Measurements from ENCODE around the gene HINT2.

HINT2 gene

DNA sequence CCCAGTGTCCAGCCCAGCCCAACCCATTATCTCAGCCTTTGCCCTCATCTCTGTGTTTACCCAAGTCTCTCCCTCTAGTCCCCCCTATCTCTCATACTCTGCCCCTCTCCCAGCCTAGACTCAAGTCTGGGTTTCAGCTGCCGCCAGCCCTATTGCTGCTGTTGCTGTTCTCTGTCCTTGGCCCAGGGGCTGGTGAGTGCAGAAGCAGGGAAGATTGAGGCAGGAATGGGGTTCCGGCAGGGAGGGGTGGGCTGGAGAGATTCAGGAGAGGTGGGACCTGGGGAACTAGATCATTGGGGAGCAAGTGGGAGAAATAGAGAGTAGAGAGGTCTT is 14.9 kb upstream of the HINT2 start:
- H3K4me3 Mint-ChIP-seq = peak overlapping the region; percentile 89
- H3K27ac Mint-ChIP-seq = peak overlapping the region; percentile 74
- no peaks in the 10 kb centered on the region for H3K36me3 Mint-ChIP-seq (ENCODE audit: low read depth)
- peaks cover 4% of the 10 kb centered on the region for H3K27me3 Mint-ChIP-seq (ENCODE audit: low read depth)
- H3K9me3 Mint-ChIP-seq = no peaks in the 10 kb centered on the region
- peaks cover 28% of the 10 kb centered on the region for H3K4me1 Mint-ChIP-seq (ENCODE audit: low read depth)

- Mint-ChIP-seq H3K36me3 (ENCODE audit: low read depth) (no peaks in the 10 kb centered on the region), H3K4me3 (peak within 1 kb of the TSS; percentile 94), H3K27ac (peak within 1 kb of the TSS; percentile 89), H3K4me1 (ENCODE audit: low read depth) (peaks cover 23% of the 10 kb centered on the region), H3K27me3 (ENCODE audit: low read depth) (peaks cover 4% of the 10 kb centered on the region), H3K9me3 (no peaks in the 10 kb centered on the region)
These were observed 14.4 kb upstream of the HINT2 start, which contains the start of gene TMEM8B for GRCh38 chr9:35829084-35829763. TMEM8B (plus strand) TSS chr9:35829228; CDS start chr9:35829448, 220 bp downstream.

GRCh38 chr9:35828716-35829083 is 13.9 kb upstream of the HINT2 start, which contains the start of gene FAM221B:
FAM221B (minus strand) TSS chr9:35828732; CDS start chr9:35826161, 2,571 bp downstream.
- H3K27me3 Mint-ChIP-seq (ENCODE audit: low read depth) = peaks cover 4% of the 10 kb centered on the region
- H3K9me3 Mint-ChIP-seq = no peaks in the 10 kb centered on the region
- peak within 1 kb of the TSS; percentile 94 for H3K4me3 Mint-ChIP-seq
- H3K4me1 Mint-ChIP-seq (ENCODE audit: low read depth) = peaks cover 23% of the 10 kb centered on the region
- peak within 1 kb of the TSS; percentile 89 for H3K27ac Mint-ChIP-seq
- H3K36me3 Mint-ChIP-seq (ENCODE audit: low read depth) = no peaks in the 10 kb centered on the region

DNA sequence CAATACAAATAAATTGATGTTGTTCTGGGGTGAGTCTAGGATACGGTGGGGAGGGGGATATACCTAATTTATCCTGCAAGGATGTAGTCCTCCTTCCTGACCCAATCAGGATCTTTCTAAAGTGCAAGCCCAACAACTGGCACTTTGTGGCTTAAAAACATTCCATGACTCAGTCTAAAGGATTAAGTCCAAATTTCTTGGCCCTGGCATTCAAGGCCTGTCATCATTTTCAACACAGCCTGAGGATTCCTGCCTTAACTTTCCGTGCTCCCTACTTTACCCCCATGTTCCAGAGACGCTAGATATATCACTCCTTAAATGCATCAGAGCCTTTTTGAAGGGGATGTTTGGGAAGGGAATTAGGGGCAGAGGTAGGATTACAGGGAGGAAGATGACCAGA is 12.6 kb upstream of the HINT2 start:
- no peaks in the 10 kb centered on the region for H3K9me3 Mint-ChIP-seq
- peaks cover 4% of the 10 kb centered on the region for H3K27me3 Mint-ChIP-seq (ENCODE audit: low read depth)
- peak overlapping the region; percentile 64 for H3K4me3 Mint-ChIP-seq

DNA sequence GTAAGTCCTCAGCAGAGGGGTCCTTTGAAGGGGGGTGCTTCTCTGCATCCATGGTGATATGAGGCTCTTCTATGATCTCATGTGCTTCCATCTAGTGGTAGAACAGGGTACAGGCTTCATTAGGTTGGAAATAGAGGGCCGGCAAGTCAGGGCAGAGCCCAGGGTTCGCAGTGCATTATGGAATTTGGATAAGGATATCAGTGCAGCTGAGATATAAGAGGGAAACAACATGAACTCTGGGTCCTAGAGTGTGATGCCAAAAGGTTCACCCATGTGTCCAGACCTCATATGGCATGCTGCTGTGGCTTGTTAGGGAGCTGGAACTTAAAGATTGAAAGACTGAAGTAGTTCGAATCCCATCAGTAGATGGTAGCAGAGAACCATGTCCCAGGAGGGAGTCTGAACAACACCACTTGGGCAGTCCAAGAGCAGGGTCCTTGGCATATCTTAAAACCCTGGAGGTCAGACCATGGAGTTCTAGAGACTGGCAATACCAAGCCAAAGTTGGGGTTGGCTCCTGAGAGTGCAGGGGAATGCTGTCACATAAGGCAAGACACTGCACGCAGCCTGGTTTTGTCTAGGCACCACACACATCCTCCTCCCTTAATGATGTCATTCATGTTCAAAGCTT is 11.3 kb upstream of the HINT2 start:
- H3K27ac Mint-ChIP-seq = no peak overlapping the region
- peak overlapping the region; percentile 6 for H3K4me3 Mint-ChIP-seq
- peaks cover 4% of the 10 kb centered on the region for H3K27me3 Mint-ChIP-seq (ENCODE audit: low read depth)
- no peaks in the 10 kb centered on the region for H3K36me3 Mint-ChIP-seq (ENCODE audit: low read depth)
- no peaks in the 10 kb centered on the region for H3K9me3 Mint-ChIP-seq
- peaks cover 21% of the 10 kb centered on the region for H3K4me1 Mint-ChIP-seq (ENCODE audit: low read depth)

More for the DNA sequence above, 12.6 kb upstream of the HINT2 start:
- H3K4me1 Mint-ChIP-seq (ENCODE audit: low read depth) = peaks cover 21% of the 10 kb centered on the region
- no peaks in the 10 kb centered on the region for H3K36me3 Mint-ChIP-seq (ENCODE audit: low read depth)
- H3K27ac Mint-ChIP-seq = peak overlapping the region; percentile 37

DNA sequence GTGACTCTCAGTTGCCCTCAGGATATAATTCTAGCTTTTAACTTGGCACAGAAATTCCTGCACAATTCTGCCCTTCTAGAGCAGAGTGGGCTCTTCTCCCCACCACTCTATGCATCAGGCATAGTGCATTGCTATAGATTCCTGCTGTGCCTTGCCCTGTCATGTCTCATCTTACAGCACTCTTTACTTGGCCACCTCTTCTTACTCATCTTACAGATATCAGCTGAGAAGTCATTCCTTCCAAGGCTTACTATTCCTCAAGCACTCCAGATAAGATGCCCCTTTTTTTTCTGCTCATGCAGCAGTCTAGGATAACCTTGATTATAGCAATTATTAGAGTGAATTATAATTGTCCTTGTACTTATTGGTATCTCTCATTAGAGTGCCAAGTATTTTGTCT is 8.1 kb upstream of the HINT2 start:
- Mint-ChIP-seq H3K4me1 (ENCODE audit: low read depth) (peaks cover 9% of the 10 kb centered on the region), H3K4me3 (no peak overlapping the region), H3K36me3 (ENCODE audit: low read depth) (no peaks in the 10 kb centered on the region), H3K27me3 (ENCODE audit: low read depth) (peaks cover 14% of the 10 kb centered on the region), H3K27ac (no peak overlapping the region), H3K9me3 (no peaks in the 10 kb centered on the region)

- no peaks in the 10 kb centered on the region for H3K9me3 Mint-ChIP-seq
- H3K4me1 Mint-ChIP-seq (ENCODE audit: low read depth) = peaks cover 7% of the 10 kb centered on the region
- peaks cover 20% of the 10 kb centered on the region for H3K27me3 Mint-ChIP-seq (ENCODE audit: low read depth)
- no peak overlapping the region for H3K27ac Mint-ChIP-seq
- peaks cover 1% of the 10 kb centered on the region for H3K36me3 Mint-ChIP-seq (ENCODE audit: low read depth)
- H3K4me3 Mint-ChIP-seq = no peak overlapping the region
These were observed 5.2 kb upstream of the HINT2 start for GRCh38 chr9:35820076-35820475.

GRCh38 chr9:35818341-35818740 is 3.5 kb upstream of the HINT2 start:
- no peak overlapping the region for H3K4me3 Mint-ChIP-seq
- H3K36me3 Mint-ChIP-seq (ENCODE audit: low read depth) = peaks cover 1% of the 10 kb centered on the region
- no peaks in the 10 kb centered on the region for H3K9me3 Mint-ChIP-seq
- H3K27ac Mint-ChIP-seq = no peak overlapping the region
- peaks cover 11% of the 10 kb centered on the region for H3K4me1 Mint-ChIP-seq (ENCODE audit: low read depth)
- H3K27me3 Mint-ChIP-seq (ENCODE audit: low read depth) = peaks cover 20% of the 10 kb centered on the region

- Mint-ChIP-seq H3K9me3 (no peaks in the 10 kb centered on the region), H3K4me3 (no peak overlapping the region), H3K36me3 (ENCODE audit: low read depth) (peaks cover 1% of the 10 kb centered on the region), H3K27ac (no peak overlapping the region), H3K4me1 (ENCODE audit: low read depth) (peaks cover 24% of the 10 kb centered on the region), H3K27me3 (ENCODE audit: low read depth) (peaks cover 20% of the 10 kb centered on the region)
These were observed 1.9 kb upstream of the HINT2 start for GRCh38 chr9:35816708-35817107.

DNA sequence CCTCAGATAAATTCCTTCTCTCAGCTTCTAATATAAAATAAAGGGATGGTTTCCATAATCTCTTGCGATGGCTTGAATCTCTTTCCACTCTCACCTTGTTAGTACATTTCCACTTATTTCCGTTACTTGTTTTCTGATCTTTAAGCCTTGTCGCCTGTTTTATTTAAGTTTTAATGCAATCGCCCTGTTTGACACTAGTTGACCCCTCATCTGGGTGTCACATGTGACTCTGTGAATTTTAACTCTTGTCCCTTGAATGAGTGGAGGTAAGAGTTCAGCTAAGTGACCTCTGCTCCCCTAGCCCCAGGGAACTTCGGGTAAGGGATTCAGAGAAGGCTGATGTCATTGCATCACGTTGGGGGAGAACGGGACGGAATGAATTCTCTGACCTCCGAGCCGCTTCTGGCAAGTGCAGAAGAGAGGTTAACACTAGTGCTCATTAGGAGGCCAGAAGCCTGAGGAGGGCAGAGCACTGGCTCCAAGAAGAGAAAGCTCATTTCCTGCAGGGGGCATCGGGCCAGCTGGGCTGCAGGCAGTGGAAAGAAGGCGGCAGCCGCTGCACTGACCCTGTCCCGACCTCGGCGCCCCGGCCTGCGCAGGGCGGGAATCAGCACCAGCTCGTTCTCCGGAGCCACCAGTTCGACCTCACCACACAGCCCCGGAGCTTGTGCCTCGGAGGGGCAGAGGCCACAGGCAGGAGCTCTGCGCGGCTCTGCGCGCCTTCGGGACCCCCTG is 569 bp downstream of the HINT2 start:
- Mint-ChIP-seq H3K4me1 (ENCODE audit: low read depth) (peaks cover 32% of the 10 kb centered on the region), H3K27me3 (ENCODE audit: low read depth) (peaks cover 13% of the 10 kb centered on the region), H3K9me3 (no peaks in the 10 kb centered on the region), H3K4me3 (peak overlapping the region; percentile 79), H3K36me3 (ENCODE audit: low read depth) (peaks cover 1% of the 10 kb centered on the region), H3K27ac (peak overlapping the region; percentile 78)

DNA sequence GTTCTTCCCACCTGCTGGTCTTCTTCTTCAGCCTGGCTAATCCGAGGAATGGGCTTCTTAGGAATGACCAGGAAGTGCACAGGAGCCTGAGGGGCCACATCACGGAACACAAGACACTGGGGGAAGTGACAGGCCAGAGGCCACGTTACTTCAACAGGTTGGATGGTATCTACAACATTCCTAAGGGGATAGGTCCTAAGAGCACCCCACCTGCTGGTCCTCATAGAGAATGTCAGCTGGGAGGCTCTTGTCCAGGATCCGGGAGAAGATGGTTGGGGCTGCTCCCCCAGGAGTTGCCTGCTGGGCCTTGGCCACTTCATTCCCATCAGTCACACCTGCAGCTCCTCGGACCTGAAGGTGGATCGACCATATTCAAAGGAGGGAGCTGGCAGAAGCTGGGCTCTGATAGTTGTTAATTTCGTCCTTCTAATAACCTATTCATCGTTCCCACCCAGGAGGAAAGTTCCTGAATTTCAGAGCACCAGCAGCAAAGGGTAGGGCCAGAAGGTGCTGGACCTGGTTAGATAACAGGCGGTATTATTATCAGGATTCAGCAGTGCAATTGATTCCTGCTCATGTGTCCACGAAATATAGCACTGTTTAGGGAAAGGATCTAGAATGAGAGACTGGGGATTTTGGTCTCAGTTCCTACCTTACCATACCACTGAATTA is 1.3 kb downstream of the HINT2 start:
- Mint-ChIP-seq H3K4me1 (ENCODE audit: low read depth) (peaks cover 32% of the 10 kb centered on the region), H3K9me3 (no peaks in the 10 kb centered on the region), H3K27me3 (ENCODE audit: low read depth) (peaks cover 13% of the 10 kb centered on the region), H3K4me3 (peak overlapping the region; percentile 79), H3K36me3 (ENCODE audit: low read depth) (peaks cover 2% of the 10 kb centered on the region), H3K27ac (peak overlapping the region; percentile 78)

- H3K27me3 Mint-ChIP-seq (ENCODE audit: low read depth) = peaks cover 2% of the 10 kb centered on the region
- H3K27ac Mint-ChIP-seq = peak within 1 kb of the TSS; percentile 89
- H3K36me3 Mint-ChIP-seq (ENCODE audit: low read depth) = peaks cover 2% of the 10 kb centered on the region
- peaks cover 29% of the 10 kb centered on the region for H3K4me1 Mint-ChIP-seq (ENCODE audit: low read depth)
- peak within 1 kb of the TSS; percentile 77 for H3K4me3 Mint-ChIP-seq
- no peaks in the 10 kb centered on the region for H3K9me3 Mint-ChIP-seq
These were observed 2.7 kb downstream of the HINT2 start, which contains the start of gene SPAG8 for GRCh38 chr9:35812025-35812602. SPAG8 (minus strand) TSS chr9:35812262; CDS start chr9:35812147, 115 bp downstream.

DNA sequence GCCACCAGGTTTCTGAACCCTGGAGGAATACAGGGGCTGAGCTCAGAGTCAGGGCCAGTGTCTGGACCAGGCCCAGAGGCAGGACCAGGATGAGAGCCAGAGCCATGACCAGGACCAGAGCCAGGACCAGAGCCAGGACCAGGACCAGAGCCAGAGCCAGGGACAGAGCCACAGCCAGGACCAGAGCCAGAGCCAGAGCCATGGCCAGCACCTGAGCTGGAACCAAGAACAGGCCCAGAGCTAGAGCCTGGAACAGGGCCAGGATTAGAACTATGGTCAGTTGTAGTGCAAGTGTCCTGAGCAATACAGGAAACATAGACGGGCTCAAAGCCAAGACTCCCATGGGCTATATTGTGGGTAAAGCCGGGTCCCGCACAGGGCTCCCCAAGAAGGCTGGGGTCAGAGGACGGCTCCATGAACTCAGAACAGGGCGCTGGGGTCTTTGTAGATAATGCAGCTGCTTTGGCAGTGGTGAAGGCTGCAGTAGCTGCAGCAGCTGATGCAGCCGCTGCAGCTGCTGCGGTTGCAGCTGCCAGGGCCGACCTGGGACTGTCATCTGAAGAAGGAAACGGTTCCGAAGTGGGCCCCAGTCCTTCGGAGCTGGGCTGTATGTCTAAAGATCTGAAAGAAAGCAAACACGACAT is 3.3 kb downstream of the HINT2 start:
- Mint-ChIP-seq H3K9me3 (no peaks in the 10 kb centered on the region), H3K4me3 (peak overlapping the region; percentile 77), H3K36me3 (ENCODE audit: low read depth) (peaks cover 6% of the 10 kb centered on the region), H3K4me1 (ENCODE audit: low read depth) (peaks cover 29% of the 10 kb centered on the region), H3K27me3 (ENCODE audit: low read depth) (no peaks in the 10 kb centered on the region), H3K27ac (peak overlapping the region; percentile 89)

DNA sequence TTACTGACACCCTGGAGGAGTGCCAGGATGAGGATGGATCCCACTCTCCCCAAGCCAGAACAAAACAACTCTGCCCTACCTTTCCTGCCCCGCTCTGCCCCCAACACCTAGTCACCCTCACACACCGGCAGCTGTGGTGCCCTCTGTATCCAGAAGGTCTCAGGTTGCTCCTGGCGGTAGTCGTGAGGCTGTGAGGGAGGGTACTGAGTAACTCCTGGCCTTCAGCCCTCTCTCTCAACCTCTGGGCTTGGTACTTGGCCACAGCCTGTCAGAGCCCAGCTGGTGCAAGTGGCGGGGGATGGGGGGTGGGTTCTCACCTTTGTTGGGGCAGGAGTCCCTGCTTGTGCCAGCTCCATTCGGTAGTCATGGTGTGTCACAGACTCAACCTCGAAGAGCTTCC is 4.7 kb downstream of the HINT2 start:
- H3K4me1 Mint-ChIP-seq (ENCODE audit: low read depth) = peaks cover 25% of the 10 kb centered on the region
- no peaks in the 10 kb centered on the region for H3K27me3 Mint-ChIP-seq (ENCODE audit: low read depth)
- H3K9me3 Mint-ChIP-seq = no peaks in the 10 kb centered on the region
- no peak overlapping the region for H3K27ac Mint-ChIP-seq
- H3K36me3 Mint-ChIP-seq (ENCODE audit: low read depth) = peaks cover 8% of the 10 kb centered on the region
- H3K4me3 Mint-ChIP-seq = no peak overlapping the region
